Sigmoid colon (tissue), 7 donors: Measurements from ENCODE around the gene BMP5. TPM values are rescaled to one million over a fixed set of nuclear protein-coding genes. Genes with fewer than 3 reads are reported as not detected.
A peak's percentile ranks its signal among the peaks of the same experiment; 100 is the strongest.

Experiments used
- DNase-seq: peaks from one replicate; pipeline ENCODE4 v3.0.0-alpha.2; 2019
- H3K27ac ChIP-seq, 4 donors: fragments of 200-600 bp; sonication (generic); one replicate each; pipeline ENCODE4 v1.5.1; 2016 to 2019; ENCODE audit warnings: mild to moderate bottlenecking in 1 of 4
- H3K27me3 ChIP-seq, 3 donors: fragments of 200-600 bp; sonication (generic); one replicate each; pipeline ENCODE4 v1.5.1; 2019; ENCODE audit warnings: mild to moderate bottlenecking in 1 of 3
- H3K36me3 ChIP-seq, 4 donors: fragments of 200-600 bp; sonication (generic); one replicate each; pipeline ENCODE4 v1.5.1; 2016 to 2019
- H3K4me1 ChIP-seq, 4 donors: fragments of 200-600 bp; sonication (generic); one replicate each; pipeline ENCODE4 v1.5.1; 2017 to 2019
- H3K4me3 ChIP-seq, 4 donors: fragments of 200-600 bp; sonication (generic); one replicate each; pipeline ENCODE4 v1.5.1; 2017 to 2019; ENCODE audit warnings: mild to moderate bottlenecking in 2 of 4, moderate library complexity in 1 of 4
- H3K9me3 ChIP-seq, 4 donors: fragments of 200-600 bp in 3 of 4; sonication (generic) in 3 of 4; one replicate each; pipeline versions ENCODE4 v1.5.1 to v1.6.1; 2013 to 2019
- EP300 ChIP-seq, 4 donors: sonication (generic); formaldehyde crosslinking; IDR thresholded peaks; one replicate each; pipeline ENCODE4 v1.6.1; 2017; ENCODE audit warnings: antibody characterized with exemption in 4 of 4
- POLR2A ChIP-seq, 2 donors: fragments of 450-650 bp; IDR thresholded peaks; one replicate each; pipeline ENCODE4 v1.6.1; 2016; ENCODE audit warnings: antibody characterized with exemption in 2 of 2, mild to moderate bottlenecking in 2 of 2, moderate library complexity in 2 of 2
- POLR2AphosphoS5 ChIP-seq, 4 donors: sonication (generic); formaldehyde crosslinking; IDR thresholded peaks; one replicate each; pipeline ENCODE4 v1.6.1; 2017; ENCODE audit warnings: antibody characterized with exemption in 4 of 4
- WGBS, 2 donors: extraction: QIAGEN DNeasy Blood & Tissue Kit; methylation state at CpG; one replicate each; pipeline ENCODE4 v1.1.7; 2013; 5-methylcytosine and 5-hydroxymethylcytosine counted together
- intact Hi-C: fragments of 100-400 bp; cut with DNase I; formaldehyde crosslinking; loops from one replicate; pipeline ENCODE4 v1.15.1; 2023
- polyA plus RNA-seq, 3 donors: library from polyadenylated mRNA; stranded (reverse); fragments of 200-250 nt; gene quantifications; one replicate each; pipeline ENCODE4 v1.2.3, GENCODE V29; 2013
- total RNA-seq, 4 donors: library from RNA; depleted of rRNA; stranded (reverse); fragments of >200 nt; gene quantifications; one replicate each; pipeline ENCODE4 v1.1.0, GENCODE V29; 2016
- TF ChIP-seq, protein P1 (sequence below), 4 experiments: fragments of 450-650 bp in 3 of 4; fragments of 200-600 bp in 1 of 4; IDR thresholded peaks; one replicate each; pipeline ENCODE4 v1.5.1; 2016 to 2019; ENCODE audit warnings: antibody characterized with exemption in 4 of 4, mild to moderate bottlenecking in 3 of 4, moderate library complexity in 2 of 4
- donor health status: healthy with polysubstance abuse.
- donor health status: Bipolar disorder and iron deficiency.
- donor health status: healthy.

Gene BMP5
- total and polyA plus RNA-seq, 7 donors: under 0.01 to 2.4 (median 0.76) TPM; not detected in 2

DNA sequence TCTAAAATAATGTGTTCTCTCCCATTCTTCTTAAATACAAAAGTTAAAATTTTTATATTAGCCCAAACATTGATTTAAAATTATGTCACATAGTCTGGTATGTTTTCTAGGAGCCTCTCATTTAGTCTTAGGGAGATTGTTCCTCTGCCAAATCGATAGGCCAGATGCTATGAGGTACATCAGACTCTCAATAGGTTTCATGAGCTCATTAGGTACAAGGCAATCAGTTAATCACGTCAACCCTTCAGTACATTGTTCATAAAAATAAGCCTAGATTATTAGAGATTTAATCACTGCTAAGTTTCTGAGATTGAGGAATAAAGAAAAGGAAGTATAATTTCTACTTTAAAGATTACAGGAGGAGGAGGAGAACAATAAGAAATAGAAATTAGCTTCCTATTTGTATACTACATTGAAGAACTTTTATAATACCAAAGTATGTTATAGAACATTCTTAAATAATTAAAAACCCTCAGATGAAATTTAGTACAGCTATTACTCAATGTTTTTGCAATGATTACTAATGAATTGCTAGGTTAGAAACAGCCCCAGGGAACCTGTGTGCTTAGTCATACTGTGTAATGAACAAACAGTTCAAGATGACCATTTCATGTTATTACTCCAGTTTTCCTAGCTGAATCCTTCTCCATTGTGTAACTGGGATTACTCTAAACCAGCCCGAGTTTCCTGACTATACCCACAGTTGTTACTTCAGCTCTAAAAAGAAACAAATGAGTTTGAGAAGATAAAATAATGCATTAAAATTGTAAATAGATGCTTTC, 117.0 kb downstream of the BMP5 start:
- Histone ChIP-seq H3K36me3 (no peaks in the 10 kb centered on the region), H3K9me3 (no peaks in the 10 kb centered on the region), H3K4me1 (no peaks in the 10 kb centered on the region), H3K4me3 (no peak overlapping the region), H3K27me3 (no peaks in the 10 kb centered on the region), H3K27ac (peak overlapping the region in 1 of 4 donors; percentile 25)
- TF ChIP-seq POLR2A (IDR thresholded peaks at IDR 0.05): no peak
- TF ChIP-seq EP300 (IDR thresholded peaks at IDR 0.05): no peak
- TF ChIP-seq, protein P1, sequence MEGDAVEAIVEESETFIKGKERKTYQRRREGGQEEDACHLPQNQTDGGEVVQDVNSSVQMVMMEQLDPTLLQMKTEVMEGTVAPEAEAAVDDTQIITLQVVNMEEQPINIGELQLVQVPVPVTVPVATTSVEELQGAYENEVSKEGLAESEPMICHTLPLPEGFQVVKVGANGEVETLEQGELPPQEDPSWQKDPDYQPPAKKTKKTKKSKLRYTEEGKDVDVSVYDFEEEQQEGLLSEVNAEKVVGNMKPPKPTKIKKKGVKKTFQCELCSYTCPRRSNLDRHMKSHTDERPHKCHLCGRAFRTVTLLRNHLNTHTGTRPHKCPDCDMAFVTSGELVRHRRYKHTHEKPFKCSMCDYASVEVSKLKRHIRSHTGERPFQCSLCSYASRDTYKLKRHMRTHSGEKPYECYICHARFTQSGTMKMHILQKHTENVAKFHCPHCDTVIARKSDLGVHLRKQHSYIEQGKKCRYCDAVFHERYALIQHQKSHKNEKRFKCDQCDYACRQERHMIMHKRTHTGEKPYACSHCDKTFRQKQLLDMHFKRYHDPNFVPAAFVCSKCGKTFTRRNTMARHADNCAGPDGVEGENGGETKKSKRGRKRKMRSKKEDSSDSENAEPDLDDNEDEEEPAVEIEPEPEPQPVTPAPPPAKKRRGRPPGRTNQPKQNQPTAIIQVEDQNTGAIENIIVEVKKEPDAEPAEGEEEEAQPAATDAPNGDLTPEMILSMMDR (IDR thresholded peaks at IDR 0.05): no peak
- TF ChIP-seq POLR2AphosphoS5 (IDR thresholded peaks at IDR 0.05): no peak
- intact Hi-C loops: no loop called here
- no peak for DNase-seq
- 67 to 74% methylated on average over 3 of the region's 3 CpGs for WGBS, 2 donors

DNA sequence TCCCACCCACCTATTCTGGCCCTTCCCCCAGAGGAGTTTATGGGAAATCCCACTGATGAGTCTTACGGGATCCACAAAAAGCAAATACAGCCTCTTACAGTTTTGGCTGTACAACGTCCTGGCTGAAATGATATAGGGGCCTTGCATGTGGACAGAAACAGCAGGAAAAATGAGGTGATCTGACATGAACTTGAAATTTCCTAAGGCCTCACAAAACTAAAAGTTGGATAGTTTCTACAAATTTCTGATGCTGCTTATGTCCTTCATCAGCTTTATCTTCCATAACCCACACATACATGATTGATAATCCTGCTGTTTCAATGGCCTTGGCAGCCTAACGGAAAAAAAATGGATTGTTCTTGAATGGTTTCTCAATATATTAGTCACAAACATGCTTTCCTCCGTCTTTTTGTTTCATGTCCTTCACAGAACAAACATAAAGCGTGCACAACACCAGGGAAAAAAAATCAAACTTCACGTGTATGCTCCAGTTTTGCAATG, 118.8 kb downstream of the BMP5 start:
- H3K9me3 ChIP-seq: no peaks in the 10 kb centered on the region
- WGBS, 2 donors: 78 to 83% methylated on average over 6 of the region's 6 CpGs
- no peak overlapping the region for H3K4me3 ChIP-seq
- TF ChIP-seq, protein P1 (IDR thresholded peaks at IDR 0.05): no peak
- TF ChIP-seq POLR2AphosphoS5 (IDR thresholded peaks at IDR 0.05) (no peak), EP300 (IDR thresholded peaks at IDR 0.05) (no peak), POLR2A (IDR thresholded peaks at IDR 0.05) (no peak)
- H3K27me3 ChIP-seq: no peaks in the 10 kb centered on the region
- H3K27ac ChIP-seq: no peak overlapping the region
- intact Hi-C loops: no loop called here
- H3K36me3 ChIP-seq: no peaks in the 10 kb centered on the region
- no peak for DNase-seq
- H3K4me1 ChIP-seq: no peaks in the 10 kb centered on the region

DNA sequence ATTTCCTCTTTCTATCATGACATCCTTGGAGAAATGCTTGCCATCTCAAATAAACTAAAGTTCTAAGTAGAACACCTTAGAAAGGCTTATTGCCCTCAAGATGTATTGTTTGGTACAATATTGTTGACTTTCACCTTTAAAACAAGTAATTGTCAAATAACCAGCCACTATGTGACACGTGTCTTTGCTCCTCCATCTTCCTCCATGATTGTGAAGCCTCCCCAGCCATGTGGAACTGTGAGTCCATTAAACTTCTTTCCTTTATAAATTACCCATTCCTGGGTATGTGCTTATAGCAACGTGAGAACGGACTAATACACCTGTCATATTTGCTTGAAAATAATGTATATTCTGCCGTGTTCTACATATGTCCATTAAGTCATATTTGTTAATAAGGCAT, 126.5 kb downstream of the BMP5 start:
- no peaks in the 10 kb centered on the region for H3K36me3 ChIP-seq
- no peak for DNase-seq
- H3K27me3 ChIP-seq: no peaks in the 10 kb centered on the region
- WGBS, 2 donors: 83 to 85% methylated on average over 4 of the region's 4 CpGs
- H3K4me1 ChIP-seq: no peaks in the 10 kb centered on the region
- H3K27ac ChIP-seq: no peak overlapping the region
- no peak for TF ChIP-seq POLR2A (IDR thresholded peaks at IDR 0.05)
- TF ChIP-seq, protein P1 (IDR thresholded peaks at IDR 0.05): no peak
- no peak for TF ChIP-seq POLR2AphosphoS5 (IDR thresholded peaks at IDR 0.05)
- TF ChIP-seq EP300 (IDR thresholded peaks at IDR 0.05): no peak
- H3K4me3 ChIP-seq: no peak overlapping the region
- H3K9me3 ChIP-seq: no peaks in the 10 kb centered on the region
- intact Hi-C loops: no loop called here

DNA sequence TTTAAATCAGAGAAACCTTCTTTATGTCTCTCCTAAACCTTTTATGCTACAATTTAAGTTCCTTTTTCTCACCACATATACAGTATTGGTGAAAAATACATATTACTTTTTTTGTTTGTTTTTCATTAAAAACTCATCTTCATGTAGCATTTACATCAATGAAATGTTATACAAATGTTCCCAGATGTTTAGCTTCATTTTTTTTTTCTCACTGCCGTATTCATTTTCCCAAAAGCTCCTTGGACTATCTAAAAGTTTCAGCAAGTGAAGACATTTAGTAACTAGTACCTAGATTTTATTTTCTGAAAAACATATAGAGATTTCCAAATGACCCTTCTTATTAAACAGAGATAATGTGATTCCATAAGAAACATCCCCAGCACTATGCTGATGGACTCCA, 128.9 kb downstream of the BMP5 start:
- no peak for DNase-seq
- TF ChIP-seq POLR2AphosphoS5 (IDR thresholded peaks at IDR 0.05) (no peak), POLR2A (IDR thresholded peaks at IDR 0.05) (no peak), EP300 (IDR thresholded peaks at IDR 0.05) (no peak)
- TF ChIP-seq, protein P1 (IDR thresholded peaks at IDR 0.05): no peak
- no peak overlapping the region for H3K27ac ChIP-seq
- H3K9me3 ChIP-seq: no peaks in the 10 kb centered on the region
- intact Hi-C loops: no loop called here
- no peaks in the 10 kb centered on the region for H3K36me3 ChIP-seq
- no peak overlapping the region for H3K4me3 ChIP-seq
- H3K27me3 ChIP-seq: no peaks in the 10 kb centered on the region
- no peaks in the 10 kb centered on the region for H3K4me1 ChIP-seq
- WGBS, 2 donors: 72 to 81% methylated on average over 1 of the region's 1 CpG
